GM12878 (cell line): ENCODE data around the gene NKX1-1. TPM values are rescaled to one million over a fixed set of nuclear protein-coding genes. Genes with fewer than 3 reads are reported as not detected.

Experiments used
- ATAC-seq: fragments of 200-7000 bp; cut with Tn5 transposase; 3 replicates; pipeline ENCODE4 v1.9.1; 2020; ENCODE audit warnings: mild to moderate bottlenecking, moderate library complexity
- BruUV-seq: library from RNA; stranded (reverse); fragments of 400-500 nt; replicated peaks from 2 replicates; lab custom pipeline; 2021; lab: Mats Ljungman, UMichigan
- CTCF ChIA-PET: fragments of 300-600 bp; sonication (Branson Sonifier 250); formaldehyde crosslinking; extraction: SDS; loops from one replicate; lab custom pipeline; 2021; ENCODE audit warnings: inconsistent platforms; lab: Yijun Ruan, JAX
- POLR2A ChIA-PET: fragments of 350-600 bp; formaldehyde crosslinking; extraction: SDS; loops from one replicate; lab custom pipeline; 2021; ENCODE audit warnings: inconsistent platforms; lab: Charles Lee
- RAD21 ChIA-PET: fragments of 300-600 bp; sonication (Branson Sonifier 250); formaldehyde crosslinking; loops from one replicate; lab custom pipeline; 2023; ENCODE audit warnings: antibody characterized with exemption; ENCODE audit not compliant: unreplicated experiment; lab: Charles Lee
- SMC1A ChIA-PET: fragments of 300-600 bp; sonication (Branson Sonifier 250); formaldehyde crosslinking; loops from one replicate; lab custom pipeline; 2023; ENCODE audit not compliant: unreplicated experiment, uncharacterized antibody; lab: Charles Lee
- DNase-seq: peaks from one replicate; pipeline ENCODE4 v3.0.0-alpha.2; 2011; ENCODE audit warnings: low read depth, low spot score
- FAIRE-seq: peaks from 3 replicates; lab custom pipeline; 2011; peaks lifted over from hg19 to GRCh38; lab: Jason Lieb, UNC
- H2AFZ ChIP-seq: 2 replicates; pipeline ENCODE4 v1.6.0; 2011; ENCODE audit warnings: low read depth, low read length, control low read depth; ENCODE audit not compliant: control insufficient read depth
- H3K27ac ChIP-seq: 2 replicates; pipeline ENCODE4 v1.5.1; 2011; ENCODE audit warnings: control low read depth; ENCODE audit not compliant: control insufficient read depth, insufficient read depth
- H3K27me3 ChIP-seq, 2 experiments: replicated peaks in 1 of 2; 2 replicates each; pipeline versions ENCODE4 v1.6.0 to v1.6.1; 2011; ENCODE audit warnings: low read length in 1 of 2; ENCODE audit not compliant: control insufficient read depth in 2 of 2, insufficient read depth in 2 of 2
- H3K36me3 ChIP-seq, 2 experiments: 2 replicates each; pipeline ENCODE4 v1.5.1; 2011; ENCODE audit warnings: low read length in 1 of 2; ENCODE audit not compliant: control insufficient read depth in 2 of 2, insufficient read depth in 2 of 2
- H3K4me1 ChIP-seq: 2 replicates; pipeline ENCODE4 v1.6.1; 2011; ENCODE audit warnings: mild to moderate bottlenecking, low read length, moderate library complexity, mixed read lengths; ENCODE audit not compliant: control insufficient read depth, insufficient read depth
- H3K4me2 ChIP-seq: 2 replicates; pipeline ENCODE4 v1.6.0; 2011; ENCODE audit warnings: control low read depth; ENCODE audit not compliant: control insufficient read depth, insufficient read depth
- H3K4me3 ChIP-seq: fragments of 200-600 bp; sonication (generic); 2 replicates; pipeline ENCODE4 v1.5.1; 2016
- H3K79me2 ChIP-seq: 2 replicates; pipeline ENCODE4 v1.6.0; 2011; ENCODE audit warnings: low read length; ENCODE audit not compliant: control insufficient read depth, insufficient read depth
- H3K9ac ChIP-seq: 2 replicates; pipeline ENCODE4 v1.8.0; 2011; ENCODE audit warnings: low read length, control low read depth, mixed read lengths; ENCODE audit not compliant: control insufficient read depth, insufficient read depth
- H3K9me3 ChIP-seq: replicated peaks from 3 replicates; pipeline ENCODE4 v1.5.1; 2011; ENCODE audit warnings: mild to moderate bottlenecking, low read length; ENCODE audit not compliant: control insufficient read depth, insufficient read depth
- H4K20me1 ChIP-seq: 2 replicates; pipeline ENCODE4 v1.6.0; 2011; ENCODE audit not compliant: control insufficient read depth, insufficient read depth
- ASH2L ChIP-seq: fragments of 300-600, 200-600 bp; sonication (generic); IDR thresholded peaks from 2 replicates; pipeline ENCODE4 v1.6.1; 2017; ENCODE audit warnings: low read depth, mild to moderate bottlenecking, borderline replicate concordance
- BRCA1 ChIP-seq: IDR thresholded peaks from 2 replicates; pipeline ENCODE4 v1.6.1; 2011; ENCODE audit warnings: low read depth, low read length, improper control_type of control experiment
- CREM ChIP-seq: IDR thresholded peaks from 2 replicates; pipeline ENCODE4 v1.6.1; 2014; ENCODE audit warnings: antibody characterized with exemption, low read depth
- CUX1 ChIP-seq: IDR thresholded peaks from 2 replicates; pipeline ENCODE4 v1.6.1; 2012; ENCODE audit warnings: improper control_type of control experiment, low read depth, low read length; ENCODE audit not compliant: insufficient replicate concordance
- DPF2 ChIP-seq: fragments of 450-650 bp; IDR thresholded peaks from 2 replicates; pipeline ENCODE4 v1.6.1; 2017; ENCODE audit warnings: mild to moderate bottlenecking
- GATAD2B ChIP-seq: fragments of 450-650 bp; conservative IDR thresholded peaks from 2 replicates; pipeline ENCODE4 v1.6.1; 2017; ENCODE audit warnings: low read depth, mild to moderate bottlenecking, moderate library complexity
- HSF1 ChIP-seq: fragments of 150-350 bp; IDR thresholded peaks from 2 replicates; pipeline ENCODE4 v1.6.1; 2014; ENCODE audit warnings: mild to moderate bottlenecking, low read depth, low read length
- KDM1A ChIP-seq: fragments of 200-600 bp; sonication (generic); IDR thresholded peaks from 2 replicates; pipeline ENCODE4 v1.6.1; 2016; ENCODE audit warnings: borderline replicate concordance
- KLF5 ChIP-seq: fragments of 450-650 bp; IDR thresholded peaks from 2 replicates; pipeline ENCODE4 v1.6.1; 2014; ENCODE audit warnings: mild to moderate bottlenecking; ENCODE audit not compliant: partially characterized antibody
- NFYA ChIP-seq: IDR thresholded peaks from 2 replicates; pipeline ENCODE4 v1.6.1; 2011; ENCODE audit warnings: low read depth, mild to moderate bottlenecking, low read length, improper control_type of control experiment, borderline replicate concordance
- REST ChIP-seq: IDR thresholded peaks from 2 replicates; pipeline ENCODE4 v1.6.1; 2012; ENCODE audit warnings: mild to moderate bottlenecking, low read depth, low read length
- SMARCA5 ChIP-seq: fragments of 450-650 bp; IDR thresholded peaks from 2 replicates; pipeline ENCODE4 v1.6.1; 2017; ENCODE audit warnings: mild to moderate bottlenecking
- STAT3 ChIP-seq: IDR thresholded peaks from 2 replicates; pipeline ENCODE4 v1.6.1; 2011; ENCODE audit warnings: low read depth, low read length, improper control_type of control experiment
- TAF1 ChIP-seq: IDR thresholded peaks from 2 replicates; pipeline ENCODE4 v1.6.1; 2011; ENCODE audit warnings: mild to moderate bottlenecking, low read depth, low read length, borderline replicate concordance
- WRNIP1 ChIP-seq: IDR thresholded peaks from 2 replicates; pipeline ENCODE4 v1.6.1; 2011; ENCODE audit warnings: low read depth, low read length, improper control_type of control experiment, borderline replicate concordance
- WGBS: methylation state at CpG from one replicate; pipeline ENCODE4 v1.1.6; 2016; ENCODE audit warnings: low lambda C conversion rate; ENCODE audit not compliant: insufficient replicate concordance, insufficient coverage; ENCODE audit errors: missing lambda C conversion rate; 5-methylcytosine and 5-hydroxymethylcytosine counted together
- in situ Hi-C: fragments of 300-500 bp; cut with MboI; formaldehyde crosslinking; loops from 9 replicates; pipeline ENCODE4 v1.14.3; 2018; ENCODE audit warnings: mixed read lengths
- intact Hi-C: fragments of 100-400 bp; cut with micrococcal nuclease; formaldehyde crosslinking; loops from one replicate; pipeline ENCODE4 v1.14.2; 2022; ENCODE audit not compliant: unreplicated experiment
- polyA plus RNA-seq, 11 experiments: library from polyadenylated mRNA; depleted of rRNA in 4 of 11; unstranded in 6 of 11; stranded (reverse) in 5 of 11; fragments of >200 nt; fragmentation: Nextera tagmentation in 4 of 11; fragmentation: Illumina TruSeq in 1 of 11; extraction: Ambion mirVana in 4 of 11; extraction: Trizol in 1 of 11; gene quantifications; 1 replicate in 1 of 11; 2 replicates in 10 of 11; pipeline versions ENCODE4 v1.2.1 to v1.2.3, GENCODE V29; 2011 to 2016; ENCODE audit warnings: inconsistent platforms in 2 of 11, missing spikeins in 2 of 11, low read depth in 1 of 11
- total RNA-seq, 4 experiments: library from RNA; depleted of rRNA in 3 of 4; stranded (reverse); fragments of >200 nt in 3 of 4; fragmentation: Illumina TruSeq in 1 of 4; extraction: Trizol in 1 of 4; gene quantifications; 2 replicates each; pipeline versions ENCODE4 v1.2.1 to v1.2.3, GENCODE V29; 2013 to 2021

NKX1-1 gene
- total and polyA plus RNA-seq, 10 of the 15 experiments (the other 5 are each of a cell fraction or from before 2014, with no cell fraction given) = not detected

GRCh38 chr4:1364217-1364616 lies 42.0 kb downstream of the NKX1-1 start (continued):
- no peak for TF ChIP-seq REST
- TF ChIP-seq HSF1 = no peak
- TF ChIP-seq ASH2L = no peak
- no peak for TF ChIP-seq NFYA
- no peak for TF ChIP-seq GATAD2B
- TF ChIP-seq CREM = no peak
- no peak for TF ChIP-seq DPF2
- no peak for TF ChIP-seq WRNIP1

GRCh38 chr4:1363513-1363912 lies 42.7 kb downstream of the NKX1-1 start:
- DNase-seq = no peak
- Histone ChIP-seq H3K27ac (no peak overlapping the region), H3K4me3 (no peak overlapping the region), H3K4me2 (no peak overlapping the region), H4K20me1 (no peaks in the 10 kb centered on the region), H3K9ac (no peak overlapping the region), H3K4me1 (no peaks in the 10 kb centered on the region), H3K9me3 (no peaks in the 10 kb centered on the region), H3K79me2 (no peaks in the 10 kb centered on the region), H3K27me3 (no peaks in the 10 kb centered on the region), H2AFZ (no peak overlapping the region), H3K36me3 (no peaks in the 10 kb centered on the region; a peak in 1 of 4 replicates)
- in situ Hi-C loops = no loop called here
- no peak for ATAC-seq
- ChIA-PET RAD21 (no interaction called here), SMC1A (no interaction called here), CTCF (no interaction called here), POLR2A (no interaction called here)
- no peak for FAIRE-seq
- intact Hi-C loops = loop anchor here (5.0 kb wide), 1 partner anchor 336 kb away; no protein-coding TSS in a partner anchor
- WGBS = 98% methylated on average over 11 of the region's 11 CpGs
- BruUV-seq = no TSS peak
- TF ChIP-seq STAT3 (no peak), BRCA1 (no peak), TAF1 (no peak), SMARCA5 (no peak), KLF5 (no peak), CUX1 (no peak), DPF2 (no peak), KDM1A (no peak)
